Caco-2 (cell line): ENCODE measurements around the gene CROCC2. TPM values are rescaled to one million over a fixed set of nuclear protein-coding genes. Genes with fewer than 3 reads are reported as not detected.
A peak's percentile ranks its signal among the peaks of the same experiment; 100 is the strongest.

ENCODE experiments used
- BruUV-seq: library from RNA; stranded (reverse); fragments of 400-500 nt; replicated peaks from 2 replicates; lab custom pipeline; 2021; lab: Mats Ljungman, UMichigan
- CTCF ChIA-PET: fragments of 300-600 bp; sonication (Branson Sonifier 250); formaldehyde crosslinking; loops from one replicate; lab custom pipeline; 2022; ENCODE audit warnings: antibody characterized with exemption; lab: Charles Lee
- POLR2A ChIA-PET: fragments of 300-600 bp; sonication (Branson Sonifier 250); formaldehyde crosslinking; loops from one replicate; lab custom pipeline; 2022; ENCODE audit warnings: antibody characterized with exemption; lab: Charles Lee
- DNase-seq, 2 experiments: peaks; one replicate each; pipeline versions ENCODE4 v3.0.0 to v3.0.0-alpha.2; 2020 to 2022
- H3K27me3 ChIP-seq: replicated peaks from 2 replicates; pipeline ENCODE4 v1.6.0; 2011; ENCODE audit warnings: low read length; ENCODE audit not compliant: control insufficient read depth, insufficient read depth
- H3K36me3 ChIP-seq: 2 replicates; pipeline ENCODE4 v1.5.1; 2011; ENCODE audit warnings: low read length; ENCODE audit not compliant: control insufficient read depth, insufficient read depth
- H3K4me1 ChIP-seq: fragments of 250-450 bp; sonication (Bioruptor Pico); 2 replicates; pipeline ENCODE4 v1.5.1; 2020; ENCODE audit warnings: mild to moderate bottlenecking
- H3K4me3 ChIP-seq: 2 replicates; pipeline ENCODE4 v1.5.1; 2011; ENCODE audit warnings: low read depth, mild to moderate bottlenecking, control low read depth, low read length
- H3K9me3 ChIP-seq: fragments of 250-450 bp; sonication (Bioruptor Pico); 2 replicates; pipeline ENCODE4 v1.5.1; 2020; ENCODE audit warnings: mild to moderate bottlenecking, moderate library complexity
- H3K27ac Mint-ChIP-seq: one replicate; pipeline ENCODE4 v1.8.0; 2022; ENCODE audit warnings: mixed read lengths; ENCODE audit not compliant: unreplicated experiment
- H3K27me3 Mint-ChIP-seq: one replicate; pipeline ENCODE4 v1.8.0; 2022; ENCODE audit warnings: mixed read lengths; ENCODE audit not compliant: insufficient read depth, unreplicated experiment
- H3K36me3 Mint-ChIP-seq: one replicate; pipeline ENCODE4 v1.8.0; 2022; ENCODE audit warnings: mild to moderate bottlenecking, mixed read lengths; ENCODE audit not compliant: insufficient read depth, unreplicated experiment
- H3K4me1 Mint-ChIP-seq: one replicate; pipeline ENCODE4 v1.8.0; 2022; ENCODE audit warnings: low read depth, mixed read lengths; ENCODE audit not compliant: unreplicated experiment
- H3K4me3 Mint-ChIP-seq: one replicate; pipeline ENCODE4 v1.8.0; 2022; ENCODE audit warnings: mild to moderate bottlenecking, moderate library complexity, mixed read lengths; ENCODE audit not compliant: unreplicated experiment
- H3K9me3 Mint-ChIP-seq: one replicate; pipeline ENCODE4 v1.8.0; 2022; ENCODE audit warnings: mixed read lengths; ENCODE audit not compliant: unreplicated experiment
- CTCF ChIP-seq, 2 experiments: fragments of 200-600 bp in 1 of 2; IDR thresholded peaks; 1 replicate in 1 of 2; 2 replicates in 1 of 2; pipeline versions ENCODE4 v1.5.1 to v1.8.0; 2011 to 2022; ENCODE audit warnings: antibody characterized with exemption in 1 of 2, control low read depth in 1 of 2, inconsistent platforms in 1 of 2, low read depth in 1 of 2, low read length in 1 of 2, mild to moderate bottlenecking in 1 of 2, moderate library complexity in 1 of 2; ENCODE audit not compliant: insufficient read depth in 1 of 2, severe bottlenecking in 1 of 2, unreplicated experiment in 1 of 2
- intact Hi-C: fragments of 100-400 bp; cut with micrococcal nuclease; formaldehyde crosslinking; loops from one replicate; pipeline ENCODE4 v1.10.0; 2022; ENCODE audit not compliant: unreplicated experiment
- total RNA-seq: library from RNA; stranded (reverse); gene quantifications from 2 replicates; pipeline ENCODE4 v1.2.3, GENCODE V29; 2022

Gene CROCC2
- total RNA-seq, 1 experiment from 2014 or later, result not detected

- H3K36me3 ChIP-seq, result no peaks in the 10 kb centered on the region
- DNase-seq, result peak in 1 of 2 experiments; percentile 12
- no TSS peak for BruUV-seq
- TF ChIP-seq CTCF (IDR thresholded peaks at IDR 0.05; ENCODE audit: insufficient read depth in 1 of 2, low read depth in 1 of 2, low read length in 1 of 2, severe bottlenecking in 1 of 2, unreplicated experiment in 1 of 2), result no peak
- intact Hi-C loops, result no loop called here
- H3K27me3 Mint-ChIP-seq, result peaks cover under 1% of the 10 kb centered on the region
- POLR2A ChIA-PET, result no interaction called here
- no peaks in the 10 kb centered on the region for H3K9me3 Mint-ChIP-seq
- H3K4me1 ChIP-seq, result no peaks in the 10 kb centered on the region
- H3K9me3 ChIP-seq, result no peaks in the 10 kb centered on the region
- no peak overlapping the region for H3K4me3 Mint-ChIP-seq
- no peaks in the 10 kb centered on the region for H3K27me3 ChIP-seq
- no peak overlapping the region for H3K27ac Mint-ChIP-seq
- no peaks in the 10 kb centered on the region for H3K36me3 Mint-ChIP-seq
- CTCF ChIA-PET, result interaction anchor here (1.3 to 2.8 kb wide), 3 partner anchors 19 to 163 kb away, joined by 3 to 17 read pairs (median 4); partner anchors contain the start of gene MAB21L4
- no peaks in the 10 kb centered on the region for H3K4me1 Mint-ChIP-seq
- H3K4me3 ChIP-seq, result no peak overlapping the region
Observed at GRCh38 chr2:240915526-240916341, 9.6 kb downstream of the CROCC2 start.

DNA sequence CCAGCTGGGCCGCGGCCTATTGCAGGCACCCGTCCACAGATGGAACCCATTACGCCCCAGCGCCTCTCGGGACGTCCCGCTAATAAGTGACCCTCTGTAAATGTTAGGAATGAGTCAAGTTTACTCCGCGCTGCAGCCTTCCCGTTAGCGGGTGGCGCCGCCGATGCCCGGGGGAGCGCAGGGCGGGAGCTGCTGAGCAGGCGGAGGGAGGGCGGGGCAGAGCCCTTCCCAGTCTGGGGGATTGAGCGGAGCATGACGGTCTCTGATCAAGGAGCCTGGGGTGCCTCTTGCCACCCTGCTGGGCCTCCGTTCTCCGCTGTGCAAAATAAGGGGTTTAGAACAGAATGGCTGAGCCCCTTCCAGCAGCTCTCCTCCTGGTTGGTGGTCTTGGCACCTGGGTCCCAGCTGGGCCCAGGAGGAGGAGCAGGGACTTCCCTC lies 10.5 kb downstream of the CROCC2 start:
- POLR2A ChIA-PET, result no interaction called here
- Histone ChIP-seq H3K4me3 (no peak overlapping the region), H3K36me3 (no peaks in the 10 kb centered on the region), H3K4me1 (no peaks in the 10 kb centered on the region), H3K9me3 (no peaks in the 10 kb centered on the region), H3K27me3 (no peaks in the 10 kb centered on the region)
- no TSS peak for BruUV-seq
- no peak overlapping the region for H3K4me3 Mint-ChIP-seq
- peak in 1 of 2 experiments; percentile 18 for DNase-seq
- H3K36me3 Mint-ChIP-seq, result no peaks in the 10 kb centered on the region
- intact Hi-C loops, result no loop called here
- H3K27me3 Mint-ChIP-seq, result no peaks in the 10 kb centered on the region
- no peak overlapping the region for H3K27ac Mint-ChIP-seq
- TF ChIP-seq CTCF (IDR thresholded peaks at IDR 0.05; ENCODE audit: insufficient read depth in 1 of 2, low read depth in 1 of 2, low read length in 1 of 2, severe bottlenecking in 1 of 2, unreplicated experiment in 1 of 2), result no peak
- H3K9me3 Mint-ChIP-seq, result no peaks in the 10 kb centered on the region
- H3K4me1 Mint-ChIP-seq, result no peaks in the 10 kb centered on the region
- CTCF ChIA-PET, result no interaction called here

DNA sequence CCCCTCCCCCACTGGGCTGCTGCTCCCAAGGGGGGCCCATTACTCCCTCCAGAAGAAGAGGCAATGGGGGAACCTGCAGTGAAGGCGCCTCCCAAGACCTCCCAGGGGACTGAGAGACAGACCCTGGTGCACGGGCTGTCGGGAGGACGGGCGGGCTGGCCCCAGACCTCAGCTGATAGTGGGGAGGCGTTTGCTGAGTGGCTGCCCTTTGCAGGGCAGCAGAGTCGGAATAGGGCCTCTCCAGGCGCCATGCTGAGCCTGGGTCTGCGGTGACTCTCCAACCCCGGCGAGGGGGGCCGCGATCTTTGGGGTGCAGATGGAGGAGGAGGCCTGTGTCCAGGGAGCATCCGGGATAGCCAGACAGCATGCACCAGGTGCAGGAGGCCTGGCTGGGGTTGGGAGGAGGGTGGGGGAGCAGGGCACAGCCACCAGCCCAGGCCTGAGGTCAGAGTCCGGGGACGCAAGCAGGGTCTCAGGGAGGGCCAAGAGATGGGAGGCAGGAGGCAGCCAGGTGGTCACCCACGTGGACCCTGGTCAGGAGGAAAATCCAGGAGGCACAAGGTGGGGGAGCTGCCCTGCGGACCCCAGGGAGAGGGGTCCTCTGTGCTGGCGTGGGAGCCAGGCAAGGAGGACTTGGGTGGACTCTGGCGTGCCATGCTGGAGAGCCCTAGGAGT lies 11.0 kb downstream of the CROCC2 start:
- no peaks in the 10 kb centered on the region for H3K27me3 Mint-ChIP-seq
- no peak overlapping the region for H3K27ac Mint-ChIP-seq
- Histone ChIP-seq H3K4me3 (no peak overlapping the region), H3K27me3 (no peaks in the 10 kb centered on the region), H3K4me1 (no peaks in the 10 kb centered on the region), H3K36me3 (no peaks in the 10 kb centered on the region), H3K9me3 (no peaks in the 10 kb centered on the region)
- ChIA-PET POLR2A (no interaction called here), CTCF (no interaction called here)
- no TSS peak for BruUV-seq
- intact Hi-C loops, result no loop called here
- no peaks in the 10 kb centered on the region for H3K4me1 Mint-ChIP-seq
- no peaks in the 10 kb centered on the region for H3K9me3 Mint-ChIP-seq
- DNase-seq, result peak in 1 of 2 experiments; percentile 13
- TF ChIP-seq CTCF (IDR thresholded peaks at IDR 0.05; ENCODE audit: insufficient read depth in 1 of 2, low read depth in 1 of 2, low read length in 1 of 2, severe bottlenecking in 1 of 2, unreplicated experiment in 1 of 2), result no peak
- no peaks in the 10 kb centered on the region for H3K36me3 Mint-ChIP-seq
- no peak overlapping the region for H3K4me3 Mint-ChIP-seq
